H1 (cell line): ENCODE data around the gene BCAM. TPM values are rescaled to one million over a fixed set of nuclear protein-coding genes. Genes with fewer than 3 reads are reported as not detected.

Experiments used
- CTCF ChIA-PET: fragments of 300-600 bp; sonication (Branson Sonifier 250); formaldehyde crosslinking; loops from one replicate; lab custom pipeline; 2021; ENCODE audit not compliant: partially characterized antibody; lab: Charles Lee
- POLR2A ChIA-PET: fragments of 300-600 bp; sonication (Branson Sonifier 250); formaldehyde crosslinking; loops from one replicate; lab custom pipeline; 2021; ENCODE audit warnings: inconsistent platforms; ENCODE audit not compliant: partially characterized antibody; lab: Charles Lee
- DNase-seq, 2 experiments: peaks; one replicate each; pipeline versions ENCODE4 v3.0.0 to v3.0.0-alpha.2; 2010 to 2022; ENCODE audit warnings: low spot score in 2 of 2, low read depth in 1 of 2, mixed read lengths in 1 of 2
- FAIRE-seq: peaks from 2 replicates; lab custom pipeline; 2011; peaks lifted over from hg19 to GRCh38; lab: Jason Lieb, UNC
- H2AFZ ChIP-seq: 2 replicates; pipeline ENCODE4 v1.8.1; 2012; ENCODE audit warnings: low read length, inconsistent platforms
- H2AK5ac ChIP-seq: 2 replicates; pipeline ENCODE4 v1.6.1; 2013; ENCODE audit warnings: low read depth, low read length
- H2BK120ac ChIP-seq: replicated peaks from 2 replicates; pipeline ENCODE3; 2013; ENCODE audit warnings: low read depth, low read length, inconsistent platforms
- H2BK12ac ChIP-seq: 2 replicates; pipeline ENCODE4 v1.6.1; 2013; ENCODE audit warnings: low read depth, low read length
- H2BK15ac ChIP-seq: 2 replicates; pipeline ENCODE4 v1.6.1; 2013; ENCODE audit warnings: low read length
- H2BK20ac ChIP-seq: 2 replicates; pipeline ENCODE4 v1.6.1; 2013; ENCODE audit warnings: low read length
- H2BK5ac ChIP-seq: 2 replicates; pipeline ENCODE4 v1.6.1; 2013; ENCODE audit warnings: low read depth, low read length
- H3K14ac ChIP-seq: 2 replicates; pipeline ENCODE4 v1.6.1; 2013; ENCODE audit warnings: inconsistent platforms; ENCODE audit not compliant: insufficient read length
- H3K18ac ChIP-seq: 2 replicates; pipeline ENCODE4 v1.6.1; 2013; ENCODE audit warnings: low read length; ENCODE audit errors: extremely low read depth
- H3K23ac ChIP-seq: 2 replicates; pipeline ENCODE4 v1.6.1; 2013; ENCODE audit warnings: inconsistent platforms; ENCODE audit not compliant: insufficient read length
- H3K23me2 ChIP-seq: 2 replicates; pipeline ENCODE4 v1.6.1; 2013; ENCODE audit warnings: low read depth, low read length
- H3K27ac ChIP-seq: 2 replicates; pipeline ENCODE4 v1.6.1; 2011; ENCODE audit warnings: low read depth, low read length, inconsistent platforms
- H3K27me3 ChIP-seq, 4 experiments: replicated peaks in 1 of 4; 1 replicate in 1 of 4; 2 replicates in 3 of 4; pipeline versions ENCODE4 v1.6.1 to v1.8.1; 2011 to 2013; ENCODE audit warnings: low read length in 3 of 4, mild to moderate bottlenecking in 3 of 4, inconsistent platforms in 2 of 4, mixed read lengths in 2 of 4, moderate library complexity in 1 of 4; ENCODE audit not compliant: control insufficient read depth in 3 of 4, insufficient read depth in 3 of 4; ENCODE audit errors: extremely low read depth in 1 of 4
- H3K36me3 ChIP-seq, 4 experiments: 2 replicates each; pipeline versions ENCODE4 v1.6.1 to v1.8.1; 2011 to 2013; ENCODE audit warnings: mild to moderate bottlenecking in 4 of 4, low read length in 3 of 4, moderate library complexity in 2 of 4, control low read depth in 1 of 4, inconsistent platforms in 1 of 4; ENCODE audit not compliant: insufficient read depth in 4 of 4, control insufficient read depth in 2 of 4
- H3K4ac ChIP-seq: replicated peaks from 2 replicates; pipeline ENCODE3; 2013; ENCODE audit warnings: low read length, low read depth, mixed read lengths, inconsistent platforms; ENCODE audit not compliant: insufficient read length
- H3K4me1 ChIP-seq, 4 experiments: replicated peaks in 1 of 4; 1 replicate in 1 of 4; 2 replicates in 3 of 4; pipeline versions ENCODE4 v1.6.1 to v1.8.1; 2011 to 2013; ENCODE audit warnings: low read length in 3 of 4, inconsistent platforms in 2 of 4, mixed read lengths in 1 of 4; ENCODE audit not compliant: insufficient read depth in 4 of 4, control insufficient read depth in 3 of 4
- H3K4me2 ChIP-seq, 2 experiments: 2 replicates each; pipeline versions ENCODE4 v1.6.1 to v1.8.1; 2011 to 2013; ENCODE audit warnings: low read depth in 2 of 2, low read length in 2 of 2, control low read depth in 1 of 2, inconsistent platforms in 1 of 2, mild to moderate bottlenecking in 1 of 2; ENCODE audit not compliant: insufficient read depth in 1 of 2
- H3K4me3 ChIP-seq, 4 experiments: fragments of 200-600, 300-600 bp in 1 of 4; sonication (generic), shearing (Covaris generic), sonication (Bioruptor Twin) in 1 of 4; 2 replicates each; pipeline versions ENCODE4 v1.5.1 to v1.8.1; 2011 to 2016; ENCODE audit warnings: low read length in 4 of 4, low read depth in 3 of 4, control low read depth in 2 of 4, inconsistent platforms in 2 of 4, mild to moderate bottlenecking in 2 of 4, mixed read lengths in 1 of 4, moderate library complexity in 1 of 4; ENCODE audit not compliant: insufficient read depth in 2 of 4; ENCODE audit errors: extremely low read depth in 1 of 4
- H3K56ac ChIP-seq: replicated peaks from 2 replicates; pipeline ENCODE3; 2013; ENCODE audit warnings: low read depth, mild to moderate bottlenecking, mixed read lengths, low read length, inconsistent platforms; ENCODE audit not compliant: insufficient read length
- H3K79me1 ChIP-seq: 2 replicates; pipeline ENCODE4 v1.6.1; 2013; ENCODE audit warnings: low read depth, low read length, control low read depth
- H3K79me2 ChIP-seq, 2 experiments: 2 replicates each; pipeline versions ENCODE4 v1.6.1 to v1.8.1; 2012 to 2013; ENCODE audit warnings: low read length in 2 of 2, mild to moderate bottlenecking in 2 of 2, inconsistent platforms in 1 of 2; ENCODE audit not compliant: insufficient read depth in 2 of 2, control insufficient read depth in 1 of 2
- H3K9ac ChIP-seq, 4 experiments: replicated peaks in 1 of 4; 1 replicate in 1 of 4; 2 replicates in 3 of 4; pipeline versions ENCODE4 v1.6.1 to v1.8.1; 2011 to 2013; ENCODE audit warnings: low read depth in 3 of 4, low read length in 3 of 4, control low read depth in 2 of 4, mild to moderate bottlenecking in 2 of 4, moderate library complexity in 2 of 4, inconsistent platforms in 1 of 4; ENCODE audit errors: extremely low read depth in 1 of 4
- H3K9me3 ChIP-seq, 2 experiments: 2 replicates each; pipeline versions ENCODE4 v1.6.1 to v1.8.1; 2012 to 2013; ENCODE audit warnings: mild to moderate bottlenecking in 2 of 2, moderate library complexity in 2 of 2, control low read depth in 1 of 2, inconsistent platforms in 1 of 2, low read depth in 1 of 2, low read length in 1 of 2, mixed read lengths in 1 of 2; ENCODE audit not compliant: insufficient read depth in 2 of 2
- H4K20me1 ChIP-seq, 2 experiments: replicated peaks in 1 of 2; 2 replicates each; pipeline versions ENCODE3 to v1.8.1; 2011 to 2013; ENCODE audit warnings: inconsistent platforms in 2 of 2, low read length in 2 of 2, mild to moderate bottlenecking in 1 of 2; ENCODE audit not compliant: insufficient read depth in 2 of 2, control insufficient read depth in 1 of 2
- H4K5ac ChIP-seq: 2 replicates; pipeline ENCODE4 v1.6.1; 2013; ENCODE audit warnings: low read length, low read depth, mixed read lengths, inconsistent platforms; ENCODE audit not compliant: insufficient read length
- H4K8ac ChIP-seq: 2 replicates; pipeline ENCODE4 v1.8.0; 2013; ENCODE audit warnings: mild to moderate bottlenecking, moderate library complexity, low read length, inconsistent platforms; ENCODE audit not compliant: insufficient read depth; ENCODE audit errors: extremely low read depth
- H4K91ac ChIP-seq: replicated peaks from 2 replicates; pipeline ENCODE3; 2013; ENCODE audit warnings: low read length, mixed read lengths, inconsistent platforms; ENCODE audit not compliant: insufficient read length
- BACH1 ChIP-seq: IDR thresholded peaks from 2 replicates; pipeline ENCODE4 v1.6.1; 2012; ENCODE audit warnings: low read length, improper control_type of control experiment
- CBX8 ChIP-seq: fragments of 300-800, 300-1000 bp; sonication (generic); IDR thresholded peaks from 2 replicates; pipeline ENCODE4 v1.7.1; 2016; ENCODE audit warnings: low read depth, low read length, borderline replicate concordance
- CTCF ChIP-seq, 3 experiments: IDR thresholded peaks; 1 replicate in 2 of 3; 2 replicates in 1 of 3; pipeline versions ENCODE4 v1.5.1 to v1.6.1; 2011; ENCODE audit warnings: low read length in 3 of 3, mild to moderate bottlenecking in 3 of 3, inconsistent platforms in 2 of 3, low read depth in 1 of 3, moderate library complexity in 1 of 3; ENCODE audit not compliant: insufficient read depth in 1 of 3; ENCODE audit errors: control extremely low read depth in 1 of 3
- EP300 ChIP-seq, 2 experiments: IDR thresholded peaks; 1 replicate in 1 of 2; 2 replicates in 1 of 2; pipeline ENCODE4 v1.6.1; 2011 to 2012; ENCODE audit warnings: low read depth in 2 of 2, low read length in 2 of 2, mild to moderate bottlenecking in 2 of 2, borderline replicate concordance in 1 of 2, inconsistent platforms in 1 of 2, moderate library complexity in 1 of 2
- HDAC6 ChIP-seq: IDR thresholded peaks from one replicate; pipeline ENCODE4 v1.7.1; 2012; ENCODE audit warnings: low read depth, mild to moderate bottlenecking, inconsistent platforms, low read length, moderate library complexity
- NANOG ChIP-seq: IDR thresholded peaks from 2 replicates; pipeline ENCODE4 v1.6.1; 2011; ENCODE audit warnings: low read length, low read depth, mild to moderate bottlenecking, inconsistent platforms; ENCODE audit not compliant: insufficient read depth, poor library complexity, severe bottlenecking
- POU5F1 ChIP-seq: IDR thresholded peaks from 2 replicates; pipeline ENCODE4 v1.6.1; 2011; ENCODE audit warnings: low read depth, mild to moderate bottlenecking, low read length, moderate library complexity
- SIX5 ChIP-seq: IDR thresholded peaks from 2 replicates; pipeline ENCODE4 v1.6.1; 2011; ENCODE audit warnings: mild to moderate bottlenecking, low read depth, low read length
- SP2 ChIP-seq: IDR thresholded peaks from 2 replicates; pipeline ENCODE4 v1.6.1; 2012; ENCODE audit warnings: mild to moderate bottlenecking, low read length, inconsistent platforms
- SP4 ChIP-seq: IDR thresholded peaks from 2 replicates; pipeline ENCODE4 v1.6.1; 2012; ENCODE audit warnings: low read length, inconsistent platforms
- TEAD4 ChIP-seq: IDR thresholded peaks from 2 replicates; pipeline ENCODE4 v1.6.1; 2012; ENCODE audit warnings: low read depth, low read length, inconsistent platforms, mixed read lengths
- ZNF274 ChIP-seq: IDR thresholded peaks from 2 replicates; pipeline ENCODE4 v1.7.0; 2012; ENCODE audit warnings: low read length, borderline replicate concordance; ENCODE audit errors: extremely low read depth
- WGBS, 2 experiments: shearing (Covaris generic) in 1 of 2; methylation state at CpG; one replicate each; pipeline versions ENCODE4 v1.1.6 to v1.1.7; 2013 to 2015; ENCODE audit warnings: low lambda C conversion rate in 2 of 2, mixed read lengths in 2 of 2, inconsistent platforms in 1 of 2, low coverage in 1 of 2, missing lambda C conversion rate in 1 of 2; ENCODE audit not compliant: insufficient replicate concordance in 2 of 2, insufficient coverage in 1 of 2, insufficient read length in 1 of 2; ENCODE audit errors: extremely low coverage in 1 of 2, missing lambda C conversion rate in 1 of 2; 5-methylcytosine and 5-hydroxymethylcytosine counted together
- polyA plus RNA-seq, 7 experiments: library from polyadenylated mRNA; depleted of rRNA in 3 of 7; stranded (reverse) in 5 of 7; unstranded in 2 of 7; fragments of >200 nt in 5 of 7; fragments of 200-250 nt in 2 of 7; gene quantifications; 1 replicate in 5 of 7; 2 replicates in 1 of 7; 4 replicates in 1 of 7; pipeline versions ENCODE4 v1.2.1 to v1.2.3, GENCODE V29; 2011 to 2013; ENCODE audit warnings: missing spikeins in 2 of 7, mixed read lengths in 2 of 7
- total RNA-seq: library from RNA; stranded (reverse); fragmentation: NEBNext Ultra II Directional; extraction: Animal tissue kit (Norgen Biotek cat#: 25700); gene quantifications from 2 replicates; pipeline ENCODE4 v1.2.1, GENCODE V29; 2021

Gene BCAM
- total and polyA plus RNA-seq, 2 of the 8 experiments (the other 6 are each of a cell fraction or from before 2014, with no cell fraction given): 32.5 to 81.4 TPM

- no peak overlapping the region for H2BK120ac ChIP-seq
- H3K4me2 ChIP-seq: no peak overlapping the region
- H3K4me1 ChIP-seq: peaks cover 0 to 13% (median 6%) of the 10 kb centered on the region in 4 experiments; a peak in 6 of 7 replicates
- no peak overlapping the region for H3K56ac ChIP-seq
- H4K8ac ChIP-seq: no peak overlapping the region
- H2AK5ac ChIP-seq: no peak overlapping the region
- no peaks in the 10 kb centered on the region for H3K79me2 ChIP-seq
- no peaks in the 10 kb centered on the region for H4K20me1 ChIP-seq
- no peak overlapping the region for H2BK20ac ChIP-seq
- ChIA-PET POLR2A (no interaction called here), CTCF (interaction anchor here (1.3 to 16.4 kb wide), 3 partner anchors 9 to 38 kb away, joined by 4 to 468 read pairs (median 8); no protein-coding TSS in a partner anchor)
- H2BK12ac ChIP-seq: no peak overlapping the region
- H3K4me3 ChIP-seq: no peak overlapping the region
- H3K23ac ChIP-seq: no peak overlapping the region
- H3K36me3 ChIP-seq: no peaks in the 10 kb centered on the region
- H3K9me3 ChIP-seq: no peaks in the 10 kb centered on the region
- H4K5ac ChIP-seq: no peak overlapping the region
- H4K91ac ChIP-seq: no peak overlapping the region
- no peak overlapping the region for H2BK5ac ChIP-seq
- no peak overlapping the region for H3K14ac ChIP-seq
- WGBS, 2 experiments: 92% methylated on average over 7 of the region's 8 CpGs; no CpG with 5 or more reads in 1 of the 2 experiments
- H3K9ac ChIP-seq: no peak overlapping the region
- H3K27ac ChIP-seq: no peak overlapping the region
- H3K4ac ChIP-seq: no peak overlapping the region
- no peaks in the 10 kb centered on the region for H3K79me1 ChIP-seq
- H2BK15ac ChIP-seq: no peak overlapping the region
- H3K23me2 ChIP-seq: peaks cover 15% of the 10 kb centered on the region
- H3K18ac ChIP-seq: no peak overlapping the region
- FAIRE-seq (no peak), DNase-seq (no peak)
- no peak overlapping the region for H2AFZ ChIP-seq
- peaks cover 4 to 11% (median 11%) of the 10 kb centered on the region in 4 experiments for H3K27me3 ChIP-seq
- TF ChIP-seq POU5F1: no peak
- TF ChIP-seq SP2: no peak
- TF ChIP-seq CBX8: no peak
- no peak for TF ChIP-seq EP300 (IDR thresholded peaks at IDR 0.05; ENCODE audit: borderline replicate concordance in 1 of 2, low read depth in 2 of 2, low read length in 2 of 2)
- TF ChIP-seq SP4: no peak
- no peak for TF ChIP-seq HDAC6
- TF ChIP-seq SIX5: no peak
- TF ChIP-seq NANOG: no peak
- no peak for TF ChIP-seq ZNF274
- no peak for TF ChIP-seq TEAD4
- no peak for TF ChIP-seq BACH1
- no peak for TF ChIP-seq CTCF (IDR thresholded peaks at IDR 0.05; ENCODE audit: control extremely low read depth in 1 of 3, insufficient read depth in 1 of 3, low read depth in 1 of 3, low read length in 3 of 3)
Measured at GRCh38 chr19:44762038-44762437, 46.9 kb upstream of the BCAM start.
